Skeletal muscle cell (primary cell): Measurements from ENCODE around the gene NQO1.

ENCODE experiments used
- DNase-seq: peaks from one replicate; pipeline ENCODE4 v3.0.0-alpha.2; 2010; ENCODE audit warnings: low read depth
- H3K4me3 ChIP-seq: 2 replicates; pipeline ENCODE4 v1.5.1; 2011; ENCODE audit warnings: low read depth, mild to moderate bottlenecking, control low read depth, low read length, moderate library complexity

The NQO1 gene

GRCh38 chr16:69709456-69710084 is 16.8 kb downstream of the NQO1 start:
- DNase-seq = no peak

GRCh38 chr16:69707920-69708683 is 18.3 kb downstream of the NQO1 start:
- H3K4me3 ChIP-seq = no peak overlapping the region
- no peak for DNase-seq

More at GRCh38 chr16:69709456-69710084, 16.8 kb downstream of the NQO1 start:
- H3K4me3 ChIP-seq = no peak overlapping the region

GRCh38 chr16:69706975-69707340 is 19.4 kb downstream of the NQO1 start:
- no peak overlapping the region for H3K4me3 ChIP-seq
- no peak for DNase-seq

DNA sequence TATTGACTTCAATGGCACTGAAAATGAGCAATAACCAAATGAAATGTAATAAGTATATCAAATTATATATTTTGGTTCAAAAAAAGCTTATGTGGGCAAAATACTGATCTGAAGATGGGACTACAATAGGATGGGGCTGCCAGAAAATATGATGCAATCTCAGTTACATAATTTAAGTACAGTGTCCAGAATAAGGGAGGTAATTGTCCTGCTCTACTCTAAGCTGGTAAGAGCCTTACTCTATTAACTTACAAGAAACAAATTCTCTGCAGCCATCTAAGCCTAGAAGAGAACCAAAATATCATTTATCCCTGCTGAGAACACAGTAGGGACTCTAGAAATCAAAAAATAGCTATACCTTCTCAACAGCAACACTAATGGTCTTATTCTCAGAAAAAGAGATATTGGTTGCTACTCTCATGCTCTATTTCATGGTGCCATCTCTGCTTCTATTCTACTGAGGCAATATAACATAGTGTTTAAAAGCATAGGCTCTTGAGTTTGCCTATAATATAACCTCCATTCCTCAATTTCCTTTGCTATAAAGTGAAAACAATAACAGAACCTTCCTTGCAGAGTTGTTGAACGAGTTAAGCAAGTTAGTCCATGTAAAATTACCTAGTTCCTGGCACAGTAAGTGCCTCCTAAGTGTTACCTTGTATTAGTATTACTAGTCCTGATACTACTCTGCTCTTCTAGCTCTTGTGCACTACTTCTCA is 19.9 kb downstream of the NQO1 start:
- DNase-seq = no peak

DNA sequence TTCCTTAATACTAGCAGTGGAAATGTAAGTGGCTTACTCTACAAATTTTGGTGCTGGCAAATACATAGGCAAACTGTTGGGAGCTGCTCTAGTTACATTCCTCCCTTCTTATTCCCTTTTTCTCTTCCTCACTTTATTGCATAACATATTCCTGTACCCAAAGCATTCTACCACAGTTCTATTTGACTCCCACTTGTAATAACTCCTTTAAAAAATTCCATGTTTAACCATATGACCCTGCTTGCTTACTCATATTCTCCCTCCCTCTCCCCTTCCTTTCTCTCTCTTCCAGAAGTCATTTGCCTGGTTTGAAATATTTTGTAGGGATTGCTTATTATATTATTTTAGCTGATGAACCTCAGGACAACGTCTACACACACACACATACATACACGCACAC is 22.7 kb downstream of the NQO1 start:
- no peak for DNase-seq
- H3K4me3 ChIP-seq = no peak overlapping the region

More for the DNA sequence above, 19.9 kb downstream of the NQO1 start:
- no peak overlapping the region for H3K4me3 ChIP-seq

DNA sequence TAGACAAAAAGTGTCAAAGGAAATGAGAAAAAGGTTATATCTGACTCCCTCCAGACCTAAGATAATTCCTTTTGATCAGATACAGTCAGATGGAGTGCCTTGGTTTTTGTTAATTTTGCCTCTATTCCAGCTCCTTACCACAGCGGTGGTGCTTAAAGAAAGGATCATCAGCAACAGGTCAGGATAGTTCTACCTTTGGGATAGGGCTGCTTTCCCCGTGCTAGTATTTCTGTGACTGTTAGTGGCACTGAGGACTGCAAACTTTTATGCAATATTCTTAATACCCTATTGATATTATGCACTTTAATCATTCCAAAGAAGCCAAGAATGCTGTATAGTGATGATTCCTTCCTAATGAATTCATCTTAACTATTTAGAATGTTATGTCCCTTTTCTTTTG is 24.5 kb downstream of the NQO1 start:
- DNase-seq = no peak
- no peak overlapping the region for H3K4me3 ChIP-seq

GRCh38 chr16:69701452-69701851 is 24.9 kb downstream of the NQO1 start:
- H3K4me3 ChIP-seq = no peak overlapping the region
- DNase-seq = no peak

DNA sequence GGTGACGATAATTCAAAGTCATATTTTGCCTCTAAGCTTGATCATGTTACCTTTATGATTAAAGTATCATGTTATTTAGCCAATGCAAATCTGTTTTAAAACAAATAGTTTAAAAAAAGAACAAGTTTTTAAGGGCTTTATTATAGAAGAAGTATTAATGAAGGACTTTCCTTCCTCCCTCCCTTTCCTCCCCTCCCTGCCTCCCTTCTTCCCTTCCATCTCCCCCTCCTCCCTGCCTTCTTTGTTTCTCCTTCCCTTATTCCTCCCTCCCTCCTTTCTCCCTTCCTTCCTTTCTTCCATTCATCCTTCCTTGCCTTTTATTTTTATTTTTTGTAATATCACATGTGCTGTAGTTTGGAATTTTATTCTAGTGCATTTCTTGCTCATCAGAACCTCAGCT is 26.4 kb downstream of the NQO1 start:
- DNase-seq = no peak
- H3K4me3 ChIP-seq = no peak overlapping the region

DNA sequence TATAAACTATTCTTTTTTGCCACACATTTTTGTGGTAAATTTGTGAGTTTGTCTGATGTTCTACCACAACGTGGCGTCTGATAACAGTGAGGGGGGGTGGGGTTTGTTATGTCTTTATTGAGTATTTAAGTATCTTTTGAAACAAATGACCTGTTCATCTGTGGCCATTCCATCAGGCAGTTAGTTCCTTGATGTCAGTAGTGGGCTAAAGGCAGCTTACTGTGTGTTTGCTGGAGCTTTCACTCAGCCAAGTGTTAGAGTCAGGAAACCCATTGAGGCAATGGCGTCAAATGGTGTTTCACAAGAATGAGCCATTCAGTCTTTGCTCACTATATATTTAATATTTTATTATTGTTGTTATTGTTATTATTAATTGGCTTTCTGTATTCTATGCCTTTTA is 28.0 kb downstream of the NQO1 start:
- H3K4me3 ChIP-seq = no peak overlapping the region
- no peak for DNase-seq

DNA sequence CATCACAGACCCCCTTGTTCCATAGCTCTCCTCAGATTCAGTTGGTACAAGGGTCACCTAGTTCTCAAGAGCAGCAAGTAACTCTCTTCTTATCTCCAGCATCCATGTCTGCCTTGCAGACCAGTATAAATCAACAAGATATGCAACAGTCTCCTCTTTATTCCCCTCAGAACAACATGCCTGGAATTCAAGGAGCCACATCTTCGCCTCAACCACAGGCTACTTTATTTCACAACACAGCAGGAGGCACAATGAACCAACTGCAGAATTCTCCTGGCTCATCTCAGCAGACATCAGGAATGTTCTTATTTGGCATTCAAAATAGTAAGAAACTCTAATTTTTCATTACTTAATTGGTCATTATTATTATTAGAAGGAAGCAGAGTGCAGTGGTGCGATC is 32.4 kb downstream of the NQO1 start:
- no peak for DNase-seq
- H3K4me3 ChIP-seq = no peak overlapping the region

DNA sequence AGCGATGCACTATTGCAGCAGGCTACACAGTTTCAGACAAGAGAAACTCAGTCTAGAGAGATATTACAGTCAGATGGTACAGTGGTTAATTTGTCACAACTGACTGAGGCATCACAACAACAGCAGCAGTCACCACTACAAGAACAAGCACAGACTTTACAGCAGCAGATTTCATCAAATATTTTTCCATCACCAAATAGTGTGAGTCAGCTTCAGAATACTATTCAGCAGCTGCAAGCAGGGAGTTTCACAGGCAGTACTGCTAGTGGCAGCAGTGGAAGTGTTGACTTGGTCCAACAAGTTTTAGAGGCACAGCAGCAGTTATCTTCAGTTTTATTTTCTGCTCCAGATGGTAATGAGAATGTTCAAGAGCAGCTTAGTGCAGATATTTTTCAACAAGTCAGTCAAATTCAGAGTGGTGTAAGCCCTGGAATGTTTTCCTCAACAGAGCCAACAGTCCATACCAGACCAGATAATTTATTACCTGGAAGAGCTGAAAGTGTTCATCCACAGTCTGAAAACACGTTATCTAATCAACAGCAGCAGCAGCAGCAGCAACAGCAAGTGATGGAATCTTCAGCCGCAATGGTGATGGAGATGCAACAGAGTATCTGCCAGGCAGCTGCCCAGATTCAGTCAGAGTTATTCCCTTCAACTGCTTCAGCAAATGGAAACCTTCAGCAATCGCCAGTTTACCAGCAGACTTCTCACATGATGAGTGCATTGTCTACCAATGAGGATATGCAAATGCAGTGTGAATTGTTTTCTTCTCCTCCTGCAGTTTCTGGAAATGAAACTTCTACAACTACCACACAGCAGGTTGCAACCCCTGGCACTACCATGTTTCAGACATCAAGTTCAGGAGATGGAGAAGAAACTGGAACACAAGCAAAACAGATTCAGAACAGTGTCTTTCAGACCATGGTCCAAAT is 34.1 kb downstream of the NQO1 start:
- H3K4me3 ChIP-seq = no peak overlapping the region
- DNase-seq = peak; percentile 11

DNA sequence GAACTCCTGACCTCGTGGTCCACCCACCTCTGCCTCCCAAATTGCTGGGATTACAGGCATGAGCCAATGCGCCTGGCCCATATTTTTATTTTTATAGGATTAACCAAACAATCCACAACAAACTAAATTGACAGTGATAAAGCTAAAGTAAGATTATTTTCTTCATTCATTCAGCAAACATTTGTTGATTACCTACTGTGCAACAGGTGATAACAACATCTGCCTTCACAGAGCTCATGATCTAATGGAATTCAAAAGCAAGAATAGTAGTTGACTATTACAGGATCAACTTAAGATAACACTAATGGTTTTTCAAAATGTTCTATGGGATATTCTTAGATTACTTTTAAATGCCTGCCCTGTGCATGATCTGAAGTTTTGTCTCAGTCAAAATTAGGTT is 37.8 kb downstream of the NQO1 start:
- no peak overlapping the region for H3K4me3 ChIP-seq
- DNase-seq = no peak

GRCh38 chr16:69680358-69680757 is 46.0 kb downstream of the NQO1 start:
- no peak for DNase-seq
- H3K4me3 ChIP-seq = no peak overlapping the region

- no peak overlapping the region for H3K4me3 ChIP-seq
- DNase-seq = no peak
Measured at GRCh38 chr16:69672998-69673713, 53.2 kb downstream of the NQO1 start.

- DNase-seq = no peak
- H3K4me3 ChIP-seq = no peak overlapping the region
Measured at GRCh38 chr16:69672315-69672997, 53.9 kb downstream of the NQO1 start.

GRCh38 chr16:69669577-69669976 is 56.8 kb downstream of the NQO1 start:
- no peak overlapping the region for H3K4me3 ChIP-seq
- no peak for DNase-seq

DNA sequence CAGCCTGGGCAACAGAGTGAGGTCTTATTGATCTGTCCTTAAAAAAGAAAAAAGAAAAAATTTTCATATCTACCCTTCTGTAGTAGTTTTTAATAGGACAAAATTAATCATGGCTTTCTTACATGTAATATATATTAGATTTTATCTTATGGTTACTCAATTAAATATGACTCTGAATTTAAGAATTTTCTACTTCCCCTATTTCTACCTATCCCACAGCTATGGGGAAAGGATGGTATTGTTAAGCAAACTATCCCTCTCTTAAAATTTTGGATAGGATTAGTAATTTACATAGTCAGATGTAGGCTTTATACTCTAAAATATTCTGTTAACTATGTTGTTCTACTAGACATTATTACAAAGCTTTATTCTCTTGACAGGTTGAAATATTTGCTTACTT is 62.5 kb downstream of the NQO1 start:
- no peak overlapping the region for H3K4me3 ChIP-seq
- no peak for DNase-seq

GRCh38 chr16:69662901-69663300 is 63.5 kb downstream of the NQO1 start:
- no peak for DNase-seq
- no peak overlapping the region for H3K4me3 ChIP-seq

DNA sequence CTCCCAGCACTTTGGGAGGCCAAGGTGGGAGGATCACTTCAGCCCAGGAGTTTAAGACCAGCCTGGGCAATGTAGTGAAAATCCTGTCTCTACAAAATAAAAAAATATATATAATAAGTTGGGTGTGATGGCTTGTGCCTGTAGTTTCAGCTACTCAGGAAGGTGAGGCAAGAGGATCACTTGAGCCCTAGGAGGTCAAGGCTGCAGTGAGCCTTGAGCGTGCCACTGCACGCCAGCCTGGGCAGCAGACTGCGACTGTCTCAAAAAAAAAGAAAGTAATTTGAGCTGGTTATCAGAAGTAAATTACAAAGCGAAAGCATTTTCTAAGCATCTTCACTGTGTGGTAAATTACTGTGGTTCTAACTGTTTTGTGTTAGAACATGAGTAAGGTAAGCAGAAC is 66.2 kb downstream of the NQO1 start:
- no peak overlapping the region for H3K4me3 ChIP-seq
- no peak for DNase-seq
